Right lobe of liver (tissue), 6 donors: ENCODE results near the gene ARIH1. TPM values are rescaled to one million over a fixed set of nuclear protein-coding genes. Genes with fewer than 3 reads are reported as not detected.
"Not testable (repeated sequence)": the region's sequence is repeated elsewhere in the genome, so short reads cannot be mapped to it uniquely, and the experiment has no call there.

Experiments
- ATAC-seq, 4 donors: fragments of 200-7000 bp; cut with Tn5 transposase; one replicate each; pipeline ENCODE4 v1.9.1; 2020; ENCODE audit warnings: mild to moderate bottlenecking in 4 of 4, moderate library complexity in 4 of 4
- DNase-seq, 3 donors: peaks; one replicate each; pipeline ENCODE4 v3.0.0-alpha.2; 2020
- H3K27ac ChIP-seq, 3 donors: fragments of 200-600 bp; one replicate each; pipeline ENCODE4 v1.8.0; 2022
- H3K27me3 ChIP-seq, 2 donors: fragments of 200-600 bp; one replicate each; pipeline ENCODE4 v1.8.0; 2022
- H3K36me3 ChIP-seq, 4 donors: fragments of 200-600 bp; sonication (generic) in 1 of 4; one replicate each; pipeline versions ENCODE4 v1.5.1 to v1.8.0; 2017 to 2022; ENCODE audit warnings: control low read depth in 1 of 4
- H3K4me1 ChIP-seq, 4 donors: fragments of 200-600 bp; sonication (generic) in 1 of 4; one replicate each; pipeline versions ENCODE4 v1.5.1 to v1.8.0; 2017 to 2022; ENCODE audit warnings: control low read depth in 1 of 4
- H3K4me3 ChIP-seq, 3 donors: fragments of 200-600 bp; one replicate each; pipeline ENCODE4 v1.8.0; 2022
- H3K9me3 ChIP-seq, 4 donors: fragments of 200-600 bp; sonication (generic) in 1 of 4; one replicate each; pipeline versions ENCODE4 v1.5.1 to v1.8.0; 2017 to 2022; ENCODE audit warnings: control low read depth in 1 of 4
- CTCF ChIP-seq, 4 donors: fragments of 200-600 bp in 3 of 4; fragments of 450-650 bp in 1 of 4; IDR thresholded peaks; one replicate each; pipeline versions ENCODE4 v1.5.1 to v1.8.0; 2016 to 2022; ENCODE audit warnings: antibody characterized with exemption in 4 of 4, mild to moderate bottlenecking in 2 of 4
- POLR2A ChIP-seq: fragments of 450-650 bp; IDR thresholded peaks from one replicate; pipeline ENCODE4 v1.6.1; 2017; ENCODE audit warnings: antibody characterized with exemption, mild to moderate bottlenecking
- WGBS: methylation state at CpG from one replicate; pipeline ENCODE4 v1.1.6; 2018; ENCODE audit warnings: low coverage, low lambda C conversion rate; ENCODE audit not compliant: insufficient coverage; ENCODE audit errors: missing lambda C conversion rate; 5-methylcytosine and 5-hydroxymethylcytosine counted together
- intact Hi-C, 2 donors: fragments of 100-400 bp; cut with DNase I; formaldehyde crosslinking; loops; one replicate each; pipeline versions ENCODE4 v1.11.2 to v1.14.1; 2022
- long read RNA-seq: library from polyadenylated mRNA; unstranded; transcript quantifications from one replicate; pipeline ENCODE4 v2.0.0, GENCODE V29; 2019
- total RNA-seq, 6 experiments: library from RNA; depleted of rRNA in 2 of 6; stranded (reverse); fragments of >200 nt in 2 of 6; fragmentation: NEBNext Ultra II Directional in 3 of 6; extraction: Animal tissue kit (Norgen Biotek cat#: 25700) in 3 of 6; gene quantifications; one replicate each; pipeline versions ENCODE4 v1.1.0 to v1.2.4, GENCODE V29; 2016 to 2023
- donor health status: DM: no; HTN: yes; CAD: no.
- donor health status: DM: no; HTN: no; CAD: no.
- donor health status: DM: no; HTN: no; CAD: no.
- donor health status: DM: no; HTN: yes; CAD: no.
- donor health status: DM: no; HTN: yes; CAD: no.

The ARIH1 gene
- 10 to 100 TPM; 19.3 to 84.7 (median 69.9) TPM for total RNA-seq
- long read RNA-seq, partial matches to known transcripts = 1 of 1 reads
- long read RNA-seq, other reads (novel, unspliced or antisense) = 0 of 1 reads

GRCh38 chr15:72473614-72474465 lies at the start of gene ARIH1:
Gene ARIH1 (plus strand): TSS chr15:72474330. CDS start chr15:72474640, 310 bp downstream.
- H3K4me3 ChIP-seq = peak within 1 kb of the TSS; percentile 68 to 84 (median 74)
- intact Hi-C loops = no loop called here

GRCh38 chr15:72426753-72427152 lies 47.4 kb upstream of the ARIH1 start:
- intact Hi-C loops = no loop called here
- Histone ChIP-seq H3K4me3 (no peak overlapping the region), H3K36me3 (no peaks in the 10 kb centered on the region), H3K4me1 (no peaks in the 10 kb centered on the region), H3K27me3 (no peaks in the 10 kb centered on the region), H3K9me3 (peaks cover 0 to 3% (median 0%) of the 10 kb centered on the region in 4 donors), H3K27ac (no peak overlapping the region)
- DNase-seq (no peak), ATAC-seq (no peak)
- TF ChIP-seq CTCF (IDR thresholded peaks at IDR 0.05) (no peak), POLR2A (no peak)

More at GRCh38 chr15:72473614-72474465, at the start of gene ARIH1:
- DNase-seq (peak; percentile 98 to 99 (median 99)), ATAC-seq (peak; percentile 93 to 97 (median 95))
- Histone ChIP-seq H3K4me1 (peaks cover 0 to 31% (median 7%) of the 10 kb centered on the region in 4 donors), H3K36me3 (peaks cover 0 to 5% (median 0%) of the 10 kb centered on the region in 4 donors), H3K27ac (peak within 1 kb of the TSS; percentile 98 to 100 (median 100)), H3K27me3 (no peaks in the 10 kb centered on the region), H3K9me3 (no peaks in the 10 kb centered on the region)
- TF ChIP-seq POLR2A = peak; percentile 97
- TF ChIP-seq CTCF (IDR thresholded peaks at IDR 0.05) = peak in 3 of 4 donors; percentile 18 to 27 (median 27)
- 0% methylated on average over 5 of the region's 63 CpGs for WGBS

GRCh38 chr15:72437650-72438316 lies 36.3 kb upstream of the ARIH1 start:
- H3K36me3 ChIP-seq = no peaks in the 10 kb centered on the region
- H3K27ac ChIP-seq = no peak overlapping the region
- DNase-seq = no peak
- H3K4me3 ChIP-seq = no peak overlapping the region
- peaks cover 0 to 12% (median 0%) of the 10 kb centered on the region in 4 donors for H3K9me3 ChIP-seq
- no peaks in the 10 kb centered on the region for H3K27me3 ChIP-seq
- intact Hi-C loops = no loop called here
- 63% methylated on average over 1 of the region's 1 CpG for WGBS
- TF ChIP-seq POLR2A = no peak
- TF ChIP-seq CTCF (IDR thresholded peaks at IDR 0.05) = no peak
- ATAC-seq = no peak
- no peaks in the 10 kb centered on the region for H3K4me1 ChIP-seq

- ATAC-seq, H3K9me3 ChIP-seq, H3K36me3 ChIP-seq, H3K27me3 ChIP-seq, H3K27ac ChIP-seq, H3K4me1 ChIP-seq, intact Hi-C loops, DNase-seq, H3K4me3 ChIP-seq: not testable (repeated sequence)
- 90% methylated on average over 4 of the region's 5 CpGs for WGBS
Observed at GRCh38 chr15:72442848-72443247, 31.3 kb upstream of the ARIH1 start.

GRCh38 chr15:72445426-72445825 lies 28.7 kb upstream of the ARIH1 start:
- no peaks in the 10 kb centered on the region for H3K9me3 ChIP-seq
- ATAC-seq = no peak
- 60% methylated on average over 1 of the region's 1 CpG for WGBS

More at GRCh38 chr15:72445426-72445825, 28.7 kb upstream of the ARIH1 start:
- H3K27ac ChIP-seq = no peak overlapping the region
- H3K4me1 ChIP-seq = no peaks in the 10 kb centered on the region
- intact Hi-C loops = no loop called here
- DNase-seq = no peak
- no peaks in the 10 kb centered on the region for H3K27me3 ChIP-seq
- no peaks in the 10 kb centered on the region for H3K36me3 ChIP-seq
- TF ChIP-seq CTCF (IDR thresholded peaks at IDR 0.05) = no peak
- TF ChIP-seq POLR2A = no peak
- H3K4me3 ChIP-seq = no peak overlapping the region
